ENCODE data around the gene RAPGEF3. TPM values are rescaled to one million over a fixed set of nuclear protein-coding genes. Genes with fewer than 3 reads are reported as not detected.

RAPGEF3 gene
- total and polyA plus RNA-seq, 2 of the 8 experiments (the other 6 are each of a cell fraction or from before 2014, with no cell fraction given): 5.0 to 9.4 TPM

GRCh38 chr12:47781479-47782371, 23.0 kb upstream of the RAPGEF3 start (continued):
- no peak for TF ChIP-seq CTCF (IDR thresholded peaks at IDR 0.05; ENCODE audit: control extremely low read depth in 1 of 3, insufficient read depth in 1 of 3, low read depth in 1 of 3, low read length in 3 of 3)

Measured in H1 (cell line).